Neuronal stem cell (in vitro differentiated cells): ENCODE results near the gene ARHGEF28.
A peak's percentile ranks its signal among the peaks of the same experiment; 100 is the strongest.

Source experiments
- DNase-seq: peaks from one replicate; pipeline ENCODE4 v3.0.0-alpha.2; 2013; ENCODE audit warnings: low spot score
- H2AFZ ChIP-seq: one replicate; pipeline ENCODE4 v1.6.1; 2013; ENCODE audit warnings: mild to moderate bottlenecking, low read length, inconsistent platforms
- H2AK5ac ChIP-seq: 2 replicates; pipeline ENCODE4 v1.6.1; 2013; ENCODE audit warnings: low read depth, mild to moderate bottlenecking, inconsistent platforms, low read length, moderate library complexity, mixed read lengths
- H2BK120ac ChIP-seq: 2 replicates; pipeline ENCODE4 v1.6.1; 2013; ENCODE audit warnings: low read depth, mild to moderate bottlenecking, inconsistent platforms, low read length, moderate library complexity, mixed read lengths
- H2BK12ac ChIP-seq: one replicate; pipeline ENCODE4 v1.6.1; 2013; ENCODE audit warnings: low read length, inconsistent platforms
- H2BK15ac ChIP-seq: 2 replicates; pipeline ENCODE4 v1.6.1; 2013; ENCODE audit warnings: mild to moderate bottlenecking, low read length, inconsistent platforms, mixed read lengths
- H2BK5ac ChIP-seq: one replicate; pipeline ENCODE4 v1.6.1; 2013; ENCODE audit warnings: inconsistent platforms, mild to moderate bottlenecking, low read length, moderate library complexity
- H3K14ac ChIP-seq: one replicate; pipeline ENCODE4 v1.6.1; 2013; ENCODE audit warnings: low read length, inconsistent platforms
- H3K18ac ChIP-seq: 2 replicates; pipeline ENCODE4 v1.6.1; 2013; ENCODE audit warnings: low read length, inconsistent platforms
- H3K23ac ChIP-seq: 2 replicates; pipeline ENCODE4 v1.6.1; 2013; ENCODE audit warnings: low read depth, mild to moderate bottlenecking, mixed read lengths, low read length, inconsistent platforms; ENCODE audit not compliant: poor library complexity
- H3K27ac ChIP-seq: replicated peaks from 3 replicates; pipeline ENCODE4 v1.5.1; 2013; ENCODE audit warnings: low read length, inconsistent platforms
- H3K27me3 ChIP-seq, 3 experiments: 2 replicates each; pipeline ENCODE4 v1.6.1; 2013; ENCODE audit warnings: low read length in 3 of 3, mild to moderate bottlenecking in 2 of 3, inconsistent platforms in 1 of 3, low read depth in 1 of 3, mixed read lengths in 1 of 3, moderate library complexity in 1 of 3; ENCODE audit not compliant: control insufficient read depth in 3 of 3, insufficient read depth in 3 of 3
- H3K36me3 ChIP-seq, 2 donors: replicated peaks in 1 of 2; 2 replicates each; pipeline ENCODE4 v1.6.1; 2013; ENCODE audit warnings: low read length in 2 of 2; ENCODE audit not compliant: control insufficient read depth in 2 of 2, insufficient read depth in 2 of 2
- H3K4ac ChIP-seq: 2 replicates; pipeline ENCODE4 v1.6.1; 2013; ENCODE audit warnings: inconsistent platforms, mild to moderate bottlenecking, low read length, moderate library complexity
- H3K4me1 ChIP-seq, 2 donors: 1 replicate in 1 of 2; 2 replicates in 1 of 2; pipeline ENCODE4 v1.6.1; 2013; ENCODE audit warnings: low read length in 2 of 2, low read depth in 1 of 2; ENCODE audit not compliant: control insufficient read depth in 2 of 2, insufficient read depth in 1 of 2
- H3K4me2 ChIP-seq: one replicate; pipeline ENCODE4 v1.6.1; 2013; ENCODE audit warnings: mild to moderate bottlenecking, low read length, inconsistent platforms; ENCODE audit not compliant: insufficient read depth, poor library complexity, severe bottlenecking
- H3K4me3 ChIP-seq, 2 donors: 2 replicates each; pipeline ENCODE4 v1.5.1; 2013; ENCODE audit warnings: low read length in 2 of 2, mild to moderate bottlenecking in 2 of 2, inconsistent platforms in 1 of 2, moderate library complexity in 1 of 2
- H3K79me1 ChIP-seq: one replicate; pipeline ENCODE4 v1.6.1; 2013; ENCODE audit warnings: low read depth, mild to moderate bottlenecking, inconsistent platforms, low read length, moderate library complexity
- H3K9ac ChIP-seq: one replicate; pipeline ENCODE4 v1.6.1; 2013; ENCODE audit warnings: mild to moderate bottlenecking, low read depth, low read length, inconsistent platforms; ENCODE audit not compliant: poor library complexity
- H3K9me3 ChIP-seq, 2 donors: replicated peaks in 1 of 2; 2 replicates each; pipeline versions ENCODE3 to v1.6.1; 2013; ENCODE audit warnings: low read length in 2 of 2, mild to moderate bottlenecking in 2 of 2, inconsistent platforms in 1 of 2, low read depth in 1 of 2, mixed read lengths in 1 of 2, moderate library complexity in 1 of 2; ENCODE audit not compliant: control insufficient read depth in 2 of 2, insufficient read depth in 1 of 2
- H4K8ac ChIP-seq: one replicate; pipeline ENCODE4 v1.6.1; 2013; ENCODE audit warnings: low read depth, mild to moderate bottlenecking, inconsistent platforms, low read length, moderate library complexity
- H4K91ac ChIP-seq: one replicate; pipeline ENCODE4 v1.6.1; 2013; ENCODE audit warnings: low read length, low read depth, mild to moderate bottlenecking, inconsistent platforms; ENCODE audit not compliant: poor library complexity
- WGBS, 2 donors: extraction: QIAGEN DNeasy Blood & Tissue Kit; methylation state at CpG; one replicate each; pipeline ENCODE4 v1.1.7; 2013; ENCODE audit warnings: missing lambda C conversion rate in 2 of 2, mixed read lengths in 1 of 2; ENCODE audit not compliant: insufficient read length in 2 of 2, insufficient replicate concordance in 1 of 2; ENCODE audit errors: extremely low coverage in 2 of 2; 5-methylcytosine and 5-hydroxymethylcytosine counted together

Gene ARHGEF28

DNA sequence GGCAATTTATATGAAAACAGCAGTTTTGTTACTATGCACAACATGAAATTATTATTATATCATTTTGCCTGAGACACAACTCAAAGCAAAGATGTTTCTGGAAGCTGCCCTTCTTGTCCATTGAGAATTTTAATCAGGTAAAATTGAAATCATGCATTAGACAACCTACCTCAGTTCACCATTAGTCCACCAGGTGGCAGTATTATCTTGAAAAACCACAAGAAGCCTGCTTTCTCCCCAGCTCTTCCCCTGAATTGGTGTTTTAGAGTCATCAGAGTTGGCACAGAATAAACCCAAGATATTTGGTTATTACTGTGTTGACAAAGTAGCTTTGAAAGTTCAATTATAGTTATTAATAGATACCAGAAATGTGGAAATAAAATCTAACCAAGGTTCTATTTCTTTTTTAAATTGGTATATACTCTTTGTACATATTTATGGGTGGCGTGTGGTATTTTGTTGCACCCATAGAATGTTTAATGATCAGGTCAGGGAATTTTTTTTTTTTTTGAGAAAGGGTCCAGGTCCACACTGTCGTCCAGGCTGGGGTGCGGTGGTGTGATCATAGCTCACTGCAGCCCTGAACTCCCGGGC, 34.8 kb upstream of the ARHGEF28 start:
- no peak overlapping the region for H3K27ac ChIP-seq
- H3K18ac ChIP-seq, result no peak overlapping the region
- no peak overlapping the region for H4K8ac ChIP-seq
- no peak overlapping the region for H2BK5ac ChIP-seq
- H3K4ac ChIP-seq, result no peak overlapping the region
- no peaks in the 10 kb centered on the region for H3K4me1 ChIP-seq
- H2BK15ac ChIP-seq, result no peak overlapping the region
- H2AK5ac ChIP-seq, result no peak overlapping the region
- H3K79me1 ChIP-seq, result no peaks in the 10 kb centered on the region
- H3K27me3 ChIP-seq, result no peaks in the 10 kb centered on the region
- no peak overlapping the region for H3K4me3 ChIP-seq
- H3K9me3 ChIP-seq, result no peaks in the 10 kb centered on the region
- no peak overlapping the region for H3K14ac ChIP-seq
- H2BK120ac ChIP-seq, result no peak overlapping the region
- H2AFZ ChIP-seq, result no peak overlapping the region
- DNase-seq, result peak; percentile 72
- no peak overlapping the region for H2BK12ac ChIP-seq
- no peaks in the 10 kb centered on the region for H3K36me3 ChIP-seq
- H3K9ac ChIP-seq, result no peak overlapping the region
- no peak overlapping the region for H4K91ac ChIP-seq
- H3K4me2 ChIP-seq, result no peak overlapping the region
- no peak overlapping the region for H3K23ac ChIP-seq
- WGBS, 2 donors, result no CpG with 5 or more reads among the region's 4 CpGs

DNA sequence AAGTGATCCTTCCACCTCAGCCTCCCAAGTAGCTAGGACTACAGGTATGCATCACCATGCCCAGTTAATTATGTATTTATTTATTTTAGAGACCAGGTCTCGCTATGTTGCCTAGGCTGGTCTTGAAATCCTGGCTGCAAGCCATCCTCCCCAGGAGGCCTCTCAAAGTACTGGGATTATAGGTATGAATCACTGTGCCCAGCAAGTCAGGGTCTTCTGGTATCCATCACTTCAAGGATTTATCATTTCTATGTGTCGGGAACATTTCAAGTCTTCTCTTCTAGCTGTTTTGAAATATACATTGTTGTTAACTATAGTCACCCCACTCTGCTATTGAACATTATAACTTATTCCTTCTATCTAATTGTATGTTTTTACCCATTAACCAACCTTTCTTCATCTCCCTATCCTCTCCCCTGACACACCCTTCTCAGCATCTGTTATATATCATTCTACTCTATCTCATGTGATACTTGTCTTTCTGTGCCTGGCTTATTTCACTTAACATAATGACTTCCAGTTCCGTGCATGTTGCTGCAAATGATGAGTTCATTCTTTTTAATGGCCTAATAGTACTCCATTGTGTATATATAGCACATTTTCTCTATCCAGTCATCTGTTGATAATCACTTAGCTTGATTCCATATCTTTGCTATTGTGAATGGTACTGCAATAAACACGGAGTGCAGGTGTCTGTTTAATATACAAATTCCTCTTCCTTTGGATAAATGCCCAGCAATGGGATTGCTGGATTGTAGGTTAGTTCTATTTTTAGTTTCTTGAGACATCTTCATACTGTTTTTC, 34.1 kb upstream of the ARHGEF28 start:
- no peak overlapping the region for H3K27ac ChIP-seq
- no CpG with 5 or more reads among the region's 4 CpGs for WGBS, 2 donors
- no peak for DNase-seq

DNA sequence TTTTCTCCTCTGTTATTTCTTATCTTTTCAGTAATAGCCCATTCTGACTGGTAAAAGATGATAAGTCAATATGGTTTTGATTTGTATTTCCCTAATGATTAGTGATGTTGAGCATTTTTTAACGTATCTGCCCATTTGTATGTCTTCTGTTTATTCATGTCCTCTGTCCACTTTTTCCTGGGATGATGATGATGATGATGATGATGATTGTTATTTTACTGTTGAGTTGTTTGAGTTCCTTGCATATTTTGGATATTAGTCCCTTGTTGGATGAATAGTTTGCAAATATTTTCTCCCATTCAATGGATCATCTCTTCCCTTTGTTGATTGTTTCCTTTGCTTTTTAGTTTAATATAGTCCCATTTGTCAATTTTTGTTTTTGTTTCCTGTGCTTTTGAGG, 33.4 kb upstream of the ARHGEF28 start:
- no peak for DNase-seq
- no peak overlapping the region for H4K8ac ChIP-seq
- no peak overlapping the region for H2BK5ac ChIP-seq
- H3K79me1 ChIP-seq, result no peaks in the 10 kb centered on the region
- no CpG with 5 or more reads among the region's 1 CpG for WGBS, 2 donors
- no peak overlapping the region for H2AK5ac ChIP-seq
- no peak overlapping the region for H3K14ac ChIP-seq
- no peak overlapping the region for H3K23ac ChIP-seq
- H3K4me1 ChIP-seq, result no peaks in the 10 kb centered on the region
- no peak overlapping the region for H3K9ac ChIP-seq
- no peaks in the 10 kb centered on the region for H3K36me3 ChIP-seq
- H2AFZ ChIP-seq, result no peak overlapping the region
- H3K4ac ChIP-seq, result no peak overlapping the region
- H3K9me3 ChIP-seq, result no peaks in the 10 kb centered on the region
- no peak overlapping the region for H4K91ac ChIP-seq
- no peak overlapping the region for H2BK12ac ChIP-seq
- no peak overlapping the region for H3K4me3 ChIP-seq
- no peak overlapping the region for H2BK120ac ChIP-seq
- H3K4me2 ChIP-seq, result no peak overlapping the region
- H3K18ac ChIP-seq, result no peak overlapping the region
- no peak overlapping the region for H3K27ac ChIP-seq
- H3K27me3 ChIP-seq, result no peaks in the 10 kb centered on the region
- no peak overlapping the region for H2BK15ac ChIP-seq

More for the DNA sequence above, 34.1 kb upstream of the ARHGEF28 start:
- H3K4me1 ChIP-seq, result no peaks in the 10 kb centered on the region
- H2BK5ac ChIP-seq, result no peak overlapping the region
- H3K4me3 ChIP-seq, result no peak overlapping the region
- no peak overlapping the region for H2BK120ac ChIP-seq
- H3K36me3 ChIP-seq, result no peaks in the 10 kb centered on the region
- no peak overlapping the region for H2BK15ac ChIP-seq
- H3K9ac ChIP-seq, result no peak overlapping the region
- no peak overlapping the region for H4K8ac ChIP-seq
- H3K79me1 ChIP-seq, result no peaks in the 10 kb centered on the region
- no peak overlapping the region for H3K4ac ChIP-seq
- no peaks in the 10 kb centered on the region for H3K9me3 ChIP-seq
- no peak overlapping the region for H3K23ac ChIP-seq
- no peak overlapping the region for H3K4me2 ChIP-seq
- H2BK12ac ChIP-seq, result no peak overlapping the region
- H2AK5ac ChIP-seq, result no peak overlapping the region
- no peak overlapping the region for H3K18ac ChIP-seq
- H3K27me3 ChIP-seq, result no peaks in the 10 kb centered on the region
- H3K14ac ChIP-seq, result no peak overlapping the region
- no peak overlapping the region for H4K91ac ChIP-seq
- H2AFZ ChIP-seq, result no peak overlapping the region

DNA sequence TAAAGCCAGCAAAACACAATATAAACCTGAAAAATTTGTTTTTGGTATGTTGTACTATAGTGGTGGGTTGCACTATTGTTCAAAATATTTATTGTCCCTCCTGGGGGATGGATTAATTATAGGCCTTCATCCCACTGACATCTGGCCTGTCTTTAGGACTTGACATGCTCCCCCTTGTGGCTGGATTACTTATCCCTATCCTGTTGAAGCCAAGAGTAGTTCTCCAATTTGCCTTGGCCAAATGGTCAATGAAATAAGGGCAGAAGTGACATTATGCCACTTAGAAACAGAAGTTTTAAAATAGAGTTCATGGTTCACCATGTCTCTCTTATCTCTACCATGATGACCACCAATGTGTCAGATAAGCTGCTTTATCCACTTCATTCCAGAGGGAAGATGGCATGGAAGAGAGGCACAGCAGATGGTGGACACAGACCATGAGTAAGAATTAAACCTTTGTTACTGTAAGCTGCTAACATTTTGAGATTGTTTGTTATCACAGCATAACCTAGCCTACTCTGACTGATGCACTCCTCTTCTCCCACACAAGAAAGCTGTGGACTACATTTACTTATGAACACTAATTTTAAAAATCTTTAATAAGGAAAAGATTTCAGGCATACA, 29.2 kb upstream of the ARHGEF28 start:
- Histone ChIP-seq H2AK5ac (no peak overlapping the region), H2BK12ac (no peak overlapping the region)

More for the DNA sequence above, 29.2 kb upstream of the ARHGEF28 start:
- Histone ChIP-seq H3K18ac (no peak overlapping the region), H2AFZ (no peak overlapping the region), H4K91ac (no peak overlapping the region), H3K4me1 (no peaks in the 10 kb centered on the region), H2BK15ac (no peak overlapping the region), H3K4me2 (no peak overlapping the region), H3K27ac (no peak overlapping the region), H3K9ac (no peak overlapping the region), H3K27me3 (no peaks in the 10 kb centered on the region), H4K8ac (no peak overlapping the region), H3K14ac (no peak overlapping the region), H2BK120ac (no peak overlapping the region), H3K4me3 (no peak overlapping the region), H3K23ac (no peak overlapping the region), H3K4ac (no peak overlapping the region), H3K36me3 (no peaks in the 10 kb centered on the region), H3K9me3 (no peaks in the 10 kb centered on the region), H3K79me1 (no peaks in the 10 kb centered on the region), H2BK5ac (no peak overlapping the region)
- DNase-seq, result peak; percentile 36
